Neuronal stem cell (in vitro differentiated cells): ENCODE results near the gene KRTAP20-4.
A peak's percentile ranks its signal among the peaks of the same experiment; 100 is the strongest.

Source experiments
- DNase-seq: peaks from one replicate; pipeline ENCODE4 v3.0.0-alpha.2; 2013; ENCODE audit warnings: low spot score
- H2AFZ ChIP-seq: one replicate; pipeline ENCODE4 v1.6.1; 2013; ENCODE audit warnings: mild to moderate bottlenecking, low read length, inconsistent platforms
- H2AK5ac ChIP-seq: 2 replicates; pipeline ENCODE4 v1.6.1; 2013; ENCODE audit warnings: low read depth, mild to moderate bottlenecking, inconsistent platforms, low read length, moderate library complexity, mixed read lengths
- H2BK120ac ChIP-seq: 2 replicates; pipeline ENCODE4 v1.6.1; 2013; ENCODE audit warnings: low read depth, mild to moderate bottlenecking, inconsistent platforms, low read length, moderate library complexity, mixed read lengths
- H2BK12ac ChIP-seq: one replicate; pipeline ENCODE4 v1.6.1; 2013; ENCODE audit warnings: low read length, inconsistent platforms
- H2BK15ac ChIP-seq: 2 replicates; pipeline ENCODE4 v1.6.1; 2013; ENCODE audit warnings: mild to moderate bottlenecking, low read length, inconsistent platforms, mixed read lengths
- H2BK5ac ChIP-seq: one replicate; pipeline ENCODE4 v1.6.1; 2013; ENCODE audit warnings: inconsistent platforms, mild to moderate bottlenecking, low read length, moderate library complexity
- H3K14ac ChIP-seq: one replicate; pipeline ENCODE4 v1.6.1; 2013; ENCODE audit warnings: low read length, inconsistent platforms
- H3K18ac ChIP-seq: 2 replicates; pipeline ENCODE4 v1.6.1; 2013; ENCODE audit warnings: low read length, inconsistent platforms
- H3K23ac ChIP-seq: 2 replicates; pipeline ENCODE4 v1.6.1; 2013; ENCODE audit warnings: low read depth, mild to moderate bottlenecking, mixed read lengths, low read length, inconsistent platforms; ENCODE audit not compliant: poor library complexity
- H3K27ac ChIP-seq: replicated peaks from 3 replicates; pipeline ENCODE4 v1.5.1; 2013; ENCODE audit warnings: low read length, inconsistent platforms
- H3K27me3 ChIP-seq, 3 experiments: 2 replicates each; pipeline ENCODE4 v1.6.1; 2013; ENCODE audit warnings: low read length in 3 of 3, mild to moderate bottlenecking in 2 of 3, inconsistent platforms in 1 of 3, low read depth in 1 of 3, mixed read lengths in 1 of 3, moderate library complexity in 1 of 3; ENCODE audit not compliant: control insufficient read depth in 3 of 3, insufficient read depth in 3 of 3
- H3K36me3 ChIP-seq, 2 donors: replicated peaks in 1 of 2; 2 replicates each; pipeline ENCODE4 v1.6.1; 2013; ENCODE audit warnings: low read length in 2 of 2; ENCODE audit not compliant: control insufficient read depth in 2 of 2, insufficient read depth in 2 of 2
- H3K4ac ChIP-seq: 2 replicates; pipeline ENCODE4 v1.6.1; 2013; ENCODE audit warnings: inconsistent platforms, mild to moderate bottlenecking, low read length, moderate library complexity
- H3K4me1 ChIP-seq, 2 donors: 1 replicate in 1 of 2; 2 replicates in 1 of 2; pipeline ENCODE4 v1.6.1; 2013; ENCODE audit warnings: low read length in 2 of 2, low read depth in 1 of 2; ENCODE audit not compliant: control insufficient read depth in 2 of 2, insufficient read depth in 1 of 2
- H3K4me2 ChIP-seq: one replicate; pipeline ENCODE4 v1.6.1; 2013; ENCODE audit warnings: mild to moderate bottlenecking, low read length, inconsistent platforms; ENCODE audit not compliant: insufficient read depth, poor library complexity, severe bottlenecking
- H3K4me3 ChIP-seq, 2 donors: 2 replicates each; pipeline ENCODE4 v1.5.1; 2013; ENCODE audit warnings: low read length in 2 of 2, mild to moderate bottlenecking in 2 of 2, inconsistent platforms in 1 of 2, moderate library complexity in 1 of 2
- H3K79me1 ChIP-seq: one replicate; pipeline ENCODE4 v1.6.1; 2013; ENCODE audit warnings: low read depth, mild to moderate bottlenecking, inconsistent platforms, low read length, moderate library complexity
- H3K9ac ChIP-seq: one replicate; pipeline ENCODE4 v1.6.1; 2013; ENCODE audit warnings: mild to moderate bottlenecking, low read depth, low read length, inconsistent platforms; ENCODE audit not compliant: poor library complexity
- H3K9me3 ChIP-seq, 2 donors: replicated peaks in 1 of 2; 2 replicates each; pipeline versions ENCODE3 to v1.6.1; 2013; ENCODE audit warnings: low read length in 2 of 2, mild to moderate bottlenecking in 2 of 2, inconsistent platforms in 1 of 2, low read depth in 1 of 2, mixed read lengths in 1 of 2, moderate library complexity in 1 of 2; ENCODE audit not compliant: control insufficient read depth in 2 of 2, insufficient read depth in 1 of 2
- H4K8ac ChIP-seq: one replicate; pipeline ENCODE4 v1.6.1; 2013; ENCODE audit warnings: low read depth, mild to moderate bottlenecking, inconsistent platforms, low read length, moderate library complexity
- H4K91ac ChIP-seq: one replicate; pipeline ENCODE4 v1.6.1; 2013; ENCODE audit warnings: low read length, low read depth, mild to moderate bottlenecking, inconsistent platforms; ENCODE audit not compliant: poor library complexity
- WGBS, 2 donors: extraction: QIAGEN DNeasy Blood & Tissue Kit; methylation state at CpG; one replicate each; pipeline ENCODE4 v1.1.7; 2013; ENCODE audit warnings: missing lambda C conversion rate in 2 of 2, mixed read lengths in 1 of 2; ENCODE audit not compliant: insufficient read length in 2 of 2, insufficient replicate concordance in 1 of 2; ENCODE audit errors: extremely low coverage in 2 of 2; 5-methylcytosine and 5-hydroxymethylcytosine counted together

Gene KRTAP20-4

GRCh38 chr21:30615199-30615598, 5.2 kb upstream of the KRTAP20-4 start:
- H3K9ac ChIP-seq, result no peak overlapping the region
- H3K27me3 ChIP-seq, result no peaks in the 10 kb centered on the region

DNA sequence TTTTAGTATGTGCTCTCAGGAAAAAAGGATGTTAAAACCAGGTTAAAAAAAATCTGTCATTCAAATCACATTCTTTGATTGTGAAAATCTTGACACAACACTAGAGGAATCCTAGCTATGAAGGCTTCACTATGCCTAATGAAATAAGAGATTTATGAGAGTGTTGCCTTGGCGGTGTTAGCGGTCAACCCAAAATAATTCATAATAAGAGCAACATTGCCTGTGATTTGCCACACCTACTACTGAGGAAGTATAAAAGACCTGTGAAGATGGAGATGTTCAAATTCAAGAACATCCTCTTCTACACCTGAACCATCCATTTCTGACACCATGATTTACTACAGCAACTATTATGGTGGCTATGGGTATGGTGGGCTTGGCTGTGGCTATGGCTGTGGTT, 4.3 kb upstream of the KRTAP20-4 start, which contains the start of gene KRTAP20-1:
KRTAP20-1 (plus strand) TSS at position 301 of the 400 bp plus-strand sequence; CDS start at position 331, 30 bp downstream.
- H2BK12ac ChIP-seq, result no peak within 1 kb of the TSS
- no peak within 1 kb of the TSS for H3K9ac ChIP-seq
- H2BK120ac ChIP-seq, result no peak within 1 kb of the TSS
- H3K4me3 ChIP-seq, result no peak within 1 kb of the TSS
- no peak within 1 kb of the TSS for H3K27ac ChIP-seq
- H3K4me1 ChIP-seq, result no peaks in the 10 kb centered on the region
- H3K18ac ChIP-seq, result no peak within 1 kb of the TSS
- no peak within 1 kb of the TSS for H2AK5ac ChIP-seq
- H3K79me1 ChIP-seq, result no peaks in the 10 kb centered on the region
- no peak within 1 kb of the TSS for H3K14ac ChIP-seq
- no peak within 1 kb of the TSS for H4K8ac ChIP-seq
- no peak for DNase-seq
- no peaks in the 10 kb centered on the region for H3K27me3 ChIP-seq
- WGBS, 2 donors, result no CpG with 5 or more reads among the region's 2 CpGs
- no peak within 1 kb of the TSS for H4K91ac ChIP-seq
- H3K9me3 ChIP-seq, result no peaks in the 10 kb centered on the region
- H3K23ac ChIP-seq, result no peak within 1 kb of the TSS
- no peak within 1 kb of the TSS for H2BK15ac ChIP-seq
- H2AFZ ChIP-seq, result no peak within 1 kb of the TSS
- no peak within 1 kb of the TSS for H3K4ac ChIP-seq
- no peak within 1 kb of the TSS for H2BK5ac ChIP-seq
- H3K36me3 ChIP-seq, result no peaks in the 10 kb centered on the region
- H3K4me2 ChIP-seq, result no peak within 1 kb of the TSS

More at GRCh38 chr21:30615199-30615598, 5.2 kb upstream of the KRTAP20-4 start:
- Histone ChIP-seq H3K36me3 (no peaks in the 10 kb centered on the region), H2BK15ac (no peak overlapping the region), H3K4me3 (no peak overlapping the region), H3K9me3 (no peaks in the 10 kb centered on the region), H3K23ac (no peak overlapping the region), H3K27ac (no peak overlapping the region), H2AFZ (no peak overlapping the region), H2AK5ac (no peak overlapping the region), H2BK12ac (no peak overlapping the region), H2BK120ac (no peak overlapping the region), H3K4ac (no peak overlapping the region), H4K8ac (no peak overlapping the region), H3K18ac (no peak overlapping the region), H3K4me2 (no peak overlapping the region), H3K14ac (no peak overlapping the region), H2BK5ac (no peak overlapping the region), H3K4me1 (no peaks in the 10 kb centered on the region), H4K91ac (no peak overlapping the region), H3K79me1 (no peaks in the 10 kb centered on the region)
- no peak for DNase-seq

DNA sequence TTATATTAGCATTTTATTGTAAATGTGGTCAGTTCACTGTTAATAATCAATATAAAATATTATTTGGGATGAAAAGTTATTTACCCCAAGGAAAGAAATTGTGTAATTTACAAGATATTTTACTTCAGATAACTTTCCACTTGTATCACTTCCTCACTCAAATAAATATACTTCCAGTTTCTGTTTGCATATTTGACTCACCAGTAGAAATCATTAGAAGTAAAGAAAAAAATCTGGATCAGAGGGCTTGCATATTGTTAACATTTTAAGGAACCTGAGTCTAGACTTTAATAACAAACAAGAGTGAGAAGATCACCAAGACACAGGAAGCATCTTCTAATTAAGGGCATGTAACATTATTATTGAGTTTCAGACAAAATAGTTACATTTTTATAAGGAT, 347 bp upstream of the KRTAP20-4 start:
- Histone ChIP-seq H3K14ac (no peak overlapping the region), H3K4me2 (no peak overlapping the region), H4K91ac (no peak overlapping the region), H3K23ac (no peak overlapping the region), H3K9ac (no peak overlapping the region), H3K79me1 (no peaks in the 10 kb centered on the region), H2BK120ac (no peak overlapping the region), H3K27me3 (no peaks in the 10 kb centered on the region), H2BK5ac (no peak overlapping the region), H4K8ac (no peak overlapping the region), H3K9me3 (no peaks in the 10 kb centered on the region), H2BK15ac (no peak overlapping the region), H3K4ac (no peak overlapping the region), H3K18ac (no peak overlapping the region), H3K4me1 (no peaks in the 10 kb centered on the region), H2AFZ (no peak overlapping the region), H2AK5ac (no peak overlapping the region), H3K4me3 (no peak overlapping the region), H2BK12ac (no peak overlapping the region), H3K27ac (no peak overlapping the region), H3K36me3 (no peaks in the 10 kb centered on the region)
- DNase-seq, result no peak

DNA sequence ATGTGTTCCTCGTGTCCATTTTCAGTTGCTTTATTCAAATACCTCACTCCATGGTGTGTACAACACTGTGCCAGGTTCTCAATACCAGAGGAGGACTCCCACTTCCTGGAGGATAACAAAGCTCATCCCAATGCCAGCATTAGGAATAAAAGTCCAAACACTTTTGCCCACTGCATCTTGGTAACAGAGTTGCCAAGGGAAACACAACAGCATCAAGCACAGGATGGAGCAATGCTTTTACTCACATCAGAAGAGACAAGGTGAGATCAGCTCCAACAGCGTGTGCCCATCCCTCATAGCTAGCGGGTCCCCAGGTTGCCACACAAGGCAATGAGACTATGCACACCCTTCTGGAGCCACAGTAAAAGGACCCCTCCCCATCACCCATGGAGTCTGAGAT, 2.9 kb downstream of the KRTAP20-4 start:
- Histone ChIP-seq H3K9ac (no peak overlapping the region), H3K27ac (no peak overlapping the region), H2AK5ac (no peak overlapping the region), H3K36me3 (no peaks in the 10 kb centered on the region), H3K4ac (no peak overlapping the region), H3K14ac (no peak overlapping the region), H4K91ac (no peak overlapping the region), H3K4me2 (no peak overlapping the region), H2BK120ac (no peak overlapping the region), H3K23ac (no peak overlapping the region), H2BK15ac (no peak overlapping the region), H3K4me3 (peak overlapping the region in 1 of 2 donors; percentile 36), H3K27me3 (no peaks in the 10 kb centered on the region), H3K9me3 (peaks cover 0 to 2% of the 10 kb centered on the region in 2 donors), H2BK12ac (no peak overlapping the region), H3K4me1 (no peaks in the 10 kb centered on the region), H4K8ac (no peak overlapping the region), H3K18ac (no peak overlapping the region), H3K79me1 (no peaks in the 10 kb centered on the region), H2BK5ac (no peak overlapping the region), H2AFZ (no peak overlapping the region)
- DNase-seq, result no peak
- WGBS, 2 donors, result no CpG with 5 or more reads among the region's 3 CpGs
